T-helper 2 cell treated with Interferon-gamma antibody and Interleukin-4, amounts not matched to agents 5 μg/mL and 100 μg/mL, for 36 hours (primary cell): Measurements from ENCODE around the gene TENT4B.
A peak's percentile ranks its signal among the peaks of the same experiment; 100 is the strongest.

Experiments
- DNase-seq: peaks from one replicate; pipeline ENCODE4 v3.0.0; 2021; ENCODE audit warnings: low spot score
- H3K27ac Mint-ChIP-seq: one replicate; pipeline ENCODE4 v1.8.0; 2021; ENCODE audit warnings: mild to moderate bottlenecking, mixed read lengths
- H3K27me3 Mint-ChIP-seq: one replicate; pipeline ENCODE4 v1.8.0; 2021; ENCODE audit warnings: low read depth, mixed read lengths
- H3K36me3 Mint-ChIP-seq: one replicate; pipeline ENCODE4 v1.8.0; 2021; ENCODE audit warnings: low read depth, mixed read lengths
- H3K4me1 Mint-ChIP-seq: one replicate; pipeline ENCODE4 v1.8.0; 2021; ENCODE audit warnings: low read depth, mixed read lengths
- H3K4me3 Mint-ChIP-seq: one replicate; pipeline ENCODE4 v1.8.0; 2022; ENCODE audit warnings: mild to moderate bottlenecking, moderate library complexity, mixed read lengths
- H3K9me3 Mint-ChIP-seq: one replicate; pipeline ENCODE4 v1.8.0; 2021; ENCODE audit warnings: mixed read lengths

Gene TENT4B

DNA sequence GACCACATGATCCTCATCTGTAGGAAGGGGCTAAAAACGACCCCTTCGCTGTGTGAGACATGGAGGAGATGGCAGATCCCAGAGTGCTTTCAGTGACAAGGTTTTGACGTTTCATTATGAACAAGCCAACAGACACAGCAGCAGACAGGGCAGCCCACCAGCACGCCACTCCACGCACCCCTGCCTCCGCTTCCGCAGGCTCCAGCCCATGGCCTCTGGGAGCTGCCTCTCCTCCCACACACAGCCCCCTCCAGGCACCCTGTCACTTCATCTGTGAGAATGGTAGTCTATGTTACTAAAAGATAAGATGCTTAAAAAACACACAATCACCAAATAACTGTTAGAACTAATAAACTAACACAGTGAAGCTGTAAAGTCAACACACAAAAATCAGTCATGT lies 101.0 kb downstream of the TENT4B start:
- DNase-seq, result no peak
- no peaks in the 10 kb centered on the region for H3K36me3 Mint-ChIP-seq
- H3K27me3 Mint-ChIP-seq, result peaks cover 36% of the 10 kb centered on the region
- no peak overlapping the region for H3K27ac Mint-ChIP-seq
- H3K4me1 Mint-ChIP-seq, result peaks cover 2% of the 10 kb centered on the region
- no peak overlapping the region for H3K4me3 Mint-ChIP-seq
- no peaks in the 10 kb centered on the region for H3K9me3 Mint-ChIP-seq

DNA sequence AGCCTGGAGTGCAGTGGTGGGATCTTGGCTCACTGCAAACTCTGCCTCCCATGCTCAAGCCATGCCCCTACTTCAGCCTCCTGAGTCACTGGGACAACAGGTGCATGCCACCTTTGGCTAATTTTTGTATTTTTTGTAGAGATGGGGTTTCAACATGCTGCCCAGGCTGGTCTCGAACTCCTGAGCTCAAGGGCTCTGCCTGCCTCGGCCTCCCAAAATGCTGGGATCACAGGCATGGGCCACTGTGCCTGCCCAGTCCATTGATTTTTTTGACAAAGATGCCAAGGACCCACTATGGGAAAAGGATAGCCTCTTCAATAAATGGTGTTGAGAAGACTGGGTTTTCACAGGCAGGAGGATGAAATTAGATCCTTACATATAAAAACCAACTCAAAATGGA lies 102.4 kb downstream of the TENT4B start:
- H3K4me3 Mint-ChIP-seq, result no peak overlapping the region

DNA sequence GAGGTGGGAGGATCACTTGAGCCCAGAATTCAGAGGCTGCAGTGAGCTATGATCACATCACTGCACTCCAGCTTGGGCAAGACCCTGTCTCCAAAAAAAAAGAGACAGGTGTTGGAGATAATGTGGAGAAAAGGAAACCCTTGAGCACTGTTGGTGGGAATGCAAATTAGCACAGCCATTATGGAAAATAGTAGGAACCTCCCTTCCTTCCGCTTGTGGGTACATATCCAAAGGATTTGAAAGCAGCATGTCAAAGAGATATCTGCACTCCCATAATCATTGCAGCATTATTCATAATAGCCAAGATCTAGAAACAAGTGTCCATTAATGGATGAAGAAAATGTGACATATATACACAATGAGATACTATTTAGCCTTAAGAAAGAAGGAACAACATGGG lies 103.5 kb downstream of the TENT4B start:
- no peak overlapping the region for H3K4me3 Mint-ChIP-seq
- no peaks in the 10 kb centered on the region for H3K36me3 Mint-ChIP-seq
- no peak overlapping the region for H3K27ac Mint-ChIP-seq
- DNase-seq, result no peak
- peaks cover 6% of the 10 kb centered on the region for H3K4me1 Mint-ChIP-seq
- H3K27me3 Mint-ChIP-seq, result peaks cover 50% of the 10 kb centered on the region
- H3K9me3 Mint-ChIP-seq, result no peaks in the 10 kb centered on the region

More for the DNA sequence above, 102.4 kb downstream of the TENT4B start:
- Mint-ChIP-seq H3K36me3 (no peaks in the 10 kb centered on the region), H3K27ac (no peak overlapping the region), H3K27me3 (peaks cover 49% of the 10 kb centered on the region), H3K4me1 (peaks cover 9% of the 10 kb centered on the region), H3K9me3 (no peaks in the 10 kb centered on the region)
- no peak for DNase-seq

DNA sequence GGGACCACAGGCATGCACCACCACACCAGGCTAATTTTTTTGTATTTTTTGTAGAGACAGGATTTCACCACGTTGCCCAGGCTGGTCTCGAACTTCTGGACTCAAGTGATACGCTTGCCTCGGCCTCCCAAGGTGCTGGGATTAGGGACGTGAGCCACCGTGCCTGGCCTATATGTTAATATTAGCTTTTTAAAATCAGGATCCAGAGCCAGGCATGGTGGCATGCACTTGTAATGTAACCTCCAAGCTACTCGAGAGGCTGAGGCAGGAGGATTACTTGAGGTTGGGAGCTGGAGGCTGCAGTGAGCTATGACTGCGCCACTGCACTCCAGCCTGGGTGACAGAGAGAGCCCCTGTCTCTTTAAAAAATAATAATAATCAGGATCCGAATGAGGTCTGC lies 104.8 kb downstream of the TENT4B start:
- H3K9me3 Mint-ChIP-seq, result no peaks in the 10 kb centered on the region
- no peak overlapping the region for H3K27ac Mint-ChIP-seq
- DNase-seq, result no peak
- H3K4me1 Mint-ChIP-seq, result peaks cover 12% of the 10 kb centered on the region
- peaks cover 50% of the 10 kb centered on the region for H3K27me3 Mint-ChIP-seq
- H3K36me3 Mint-ChIP-seq, result no peaks in the 10 kb centered on the region
- no peak overlapping the region for H3K4me3 Mint-ChIP-seq

DNA sequence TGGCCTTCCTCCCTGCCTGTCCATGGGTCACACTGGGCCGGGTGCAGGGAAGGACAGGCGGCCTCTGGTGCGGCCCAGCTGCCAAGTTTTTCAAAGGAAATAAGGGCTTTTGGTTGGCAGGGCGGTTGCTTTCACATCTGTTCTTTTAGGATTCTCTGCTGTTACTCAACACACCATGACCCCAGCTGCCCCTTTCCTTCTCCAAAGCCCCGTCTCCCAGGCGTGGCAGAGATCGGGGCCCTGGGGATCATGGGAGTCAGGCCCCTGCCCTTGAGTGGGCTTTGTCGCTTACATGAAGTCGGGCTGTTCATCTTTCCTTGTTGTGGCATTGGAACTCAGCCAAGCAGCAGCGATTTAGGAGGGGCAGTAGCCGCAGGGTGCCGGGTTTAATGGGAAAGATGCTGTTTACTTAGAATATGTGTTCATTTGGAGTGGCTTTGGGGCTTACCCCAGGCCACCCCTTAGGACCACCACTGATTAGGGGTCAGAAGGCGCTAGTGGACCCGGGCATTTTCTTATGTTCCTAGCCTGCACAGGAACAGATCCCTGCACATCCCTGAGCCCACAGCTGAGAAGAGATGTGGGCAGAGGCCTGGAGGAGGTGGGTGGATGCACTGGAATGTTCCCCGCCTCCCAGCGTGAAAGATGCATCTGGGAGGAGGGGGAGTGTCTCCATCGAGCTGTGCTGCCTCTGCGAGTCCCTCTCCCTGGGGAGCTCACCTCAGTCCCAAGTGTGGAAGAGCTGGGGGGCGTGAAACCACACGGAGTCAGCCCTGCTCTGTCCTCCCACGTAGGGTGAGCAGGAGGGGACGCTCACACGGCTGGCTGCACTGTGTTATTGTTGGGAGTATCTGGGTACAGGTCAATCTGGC lies 106.5 kb downstream of the TENT4B start:
- H3K27me3 Mint-ChIP-seq, result peaks cover 41% of the 10 kb centered on the region
- peaks cover 2% of the 10 kb centered on the region for H3K9me3 Mint-ChIP-seq
- no peak overlapping the region for H3K4me3 Mint-ChIP-seq
- DNase-seq, result no peak
- H3K36me3 Mint-ChIP-seq, result peaks cover 1% of the 10 kb centered on the region
- H3K27ac Mint-ChIP-seq, result no peak overlapping the region
- peaks cover 26% of the 10 kb centered on the region for H3K4me1 Mint-ChIP-seq

DNA sequence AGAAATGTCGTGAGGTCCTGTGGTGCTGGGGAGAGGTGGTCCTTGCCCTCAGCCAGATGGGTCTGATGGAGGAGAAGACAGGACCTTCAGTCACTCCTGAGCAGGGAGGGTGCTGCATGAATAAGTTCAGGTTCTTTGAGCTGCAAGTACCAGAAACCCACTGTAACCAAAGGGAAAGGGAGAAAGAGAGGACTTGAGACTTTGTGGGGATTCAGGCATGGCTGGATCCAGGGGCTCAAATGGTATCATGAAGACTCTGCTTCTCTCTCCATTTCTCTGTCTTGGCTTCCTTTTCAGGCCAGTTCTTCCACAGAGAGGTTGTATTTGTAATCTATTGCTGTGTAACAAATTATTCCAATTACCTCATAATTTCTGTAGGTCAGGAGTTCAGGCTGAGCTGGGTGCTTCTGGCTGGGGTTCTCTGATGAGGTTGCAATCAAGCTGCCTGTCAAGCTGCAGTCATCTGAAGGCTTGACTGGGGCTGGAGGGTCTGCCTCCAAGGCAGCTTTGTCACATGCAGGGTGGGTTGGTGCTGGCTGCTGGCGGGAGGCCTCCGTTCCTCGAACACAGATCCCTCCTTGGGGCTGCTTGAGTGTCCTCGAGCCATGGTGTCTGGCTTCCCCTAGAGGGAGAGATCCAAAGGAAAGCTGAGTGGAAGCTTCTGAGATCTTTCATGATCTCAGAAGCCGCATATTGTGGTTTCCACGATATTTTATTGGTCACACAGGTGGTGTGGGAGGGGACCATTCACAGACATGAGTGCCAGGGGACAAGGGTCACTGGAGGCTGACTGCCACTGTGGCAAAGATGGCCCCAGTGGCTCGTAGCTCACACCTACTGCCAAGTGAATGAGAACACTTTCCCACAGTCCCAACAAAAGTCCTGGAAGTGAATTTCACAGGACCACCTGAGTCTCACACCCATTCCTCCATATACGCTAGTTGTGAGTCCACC lies 107.4 kb downstream of the TENT4B start:
- H3K27ac Mint-ChIP-seq, result no peak overlapping the region
- peaks cover 38% of the 10 kb centered on the region for H3K27me3 Mint-ChIP-seq
- peaks cover 2% of the 10 kb centered on the region for H3K36me3 Mint-ChIP-seq
- peaks cover 2% of the 10 kb centered on the region for H3K9me3 Mint-ChIP-seq
- H3K4me3 Mint-ChIP-seq, result no peak overlapping the region
- peaks cover 31% of the 10 kb centered on the region for H3K4me1 Mint-ChIP-seq
- no peak for DNase-seq

DNA sequence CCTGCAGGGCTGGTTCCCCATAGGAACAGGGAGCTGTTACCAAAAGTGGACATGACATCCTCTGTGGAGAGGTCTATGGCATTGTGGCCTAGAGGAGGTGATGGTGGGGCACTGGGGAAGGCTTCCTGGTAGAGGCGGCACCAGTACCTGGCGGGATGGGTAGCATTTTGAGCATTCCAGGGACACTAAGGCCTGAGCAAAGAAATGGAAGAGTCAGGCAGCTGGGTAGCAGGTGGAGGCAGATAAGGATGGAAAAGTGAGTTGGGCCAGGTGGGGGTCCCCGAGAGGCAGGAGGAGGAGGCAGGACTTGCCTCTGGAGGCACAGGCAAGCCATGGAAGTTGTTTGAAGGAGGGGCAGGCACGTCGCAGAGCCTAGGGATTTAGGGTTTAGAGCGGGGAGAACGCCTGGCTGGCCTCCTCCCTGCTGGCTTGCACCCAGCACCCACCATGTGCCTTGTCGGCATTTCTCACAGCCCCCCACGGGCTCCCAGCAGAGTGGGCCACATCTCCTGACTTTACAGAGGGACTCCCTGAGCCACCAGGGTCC lies 108.1 kb downstream of the TENT4B start:
- Mint-ChIP-seq H3K4me3 (no peak overlapping the region), H3K27ac (no peak overlapping the region)

DNA sequence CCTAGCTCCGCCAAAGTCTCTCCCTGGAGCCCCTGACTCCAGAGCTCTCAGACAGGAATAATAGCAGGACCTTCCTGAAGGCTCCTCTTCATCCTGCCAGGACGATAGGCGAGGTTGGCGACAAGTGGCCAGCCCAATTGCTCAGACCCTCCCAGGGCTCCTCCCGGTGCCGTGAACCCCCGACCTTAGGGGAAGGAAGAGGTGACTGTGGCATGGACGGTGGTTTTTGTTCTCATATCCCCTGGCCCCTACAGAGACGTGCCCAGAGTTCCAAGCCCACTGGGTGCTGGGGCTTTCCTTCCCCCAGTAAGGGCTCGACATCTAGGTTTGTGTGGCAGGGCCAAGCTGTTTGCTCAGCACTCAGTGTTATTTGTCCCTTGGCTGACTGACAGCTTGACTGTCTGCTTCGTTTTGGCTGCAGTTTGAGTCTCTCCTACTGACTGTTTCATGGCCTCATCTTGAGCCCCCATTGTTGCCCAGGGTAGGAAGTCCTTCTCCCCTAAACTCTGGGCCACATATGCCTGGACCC lies 108.7 kb downstream of the TENT4B start:
- H3K27ac Mint-ChIP-seq, result no peak overlapping the region
- no peak overlapping the region for H3K4me3 Mint-ChIP-seq
- DNase-seq, result no peak
- H3K4me1 Mint-ChIP-seq, result peaks cover 36% of the 10 kb centered on the region
- peaks cover 3% of the 10 kb centered on the region for H3K36me3 Mint-ChIP-seq
- peaks cover 2% of the 10 kb centered on the region for H3K9me3 Mint-ChIP-seq
- H3K27me3 Mint-ChIP-seq, result peaks cover 27% of the 10 kb centered on the region

More for the DNA sequence above, 108.1 kb downstream of the TENT4B start:
- no peak for DNase-seq
- H3K9me3 Mint-ChIP-seq, result peaks cover 2% of the 10 kb centered on the region
- H3K4me1 Mint-ChIP-seq, result peaks cover 36% of the 10 kb centered on the region
- peaks cover 30% of the 10 kb centered on the region for H3K27me3 Mint-ChIP-seq
- H3K36me3 Mint-ChIP-seq, result peaks cover 2% of the 10 kb centered on the region

DNA sequence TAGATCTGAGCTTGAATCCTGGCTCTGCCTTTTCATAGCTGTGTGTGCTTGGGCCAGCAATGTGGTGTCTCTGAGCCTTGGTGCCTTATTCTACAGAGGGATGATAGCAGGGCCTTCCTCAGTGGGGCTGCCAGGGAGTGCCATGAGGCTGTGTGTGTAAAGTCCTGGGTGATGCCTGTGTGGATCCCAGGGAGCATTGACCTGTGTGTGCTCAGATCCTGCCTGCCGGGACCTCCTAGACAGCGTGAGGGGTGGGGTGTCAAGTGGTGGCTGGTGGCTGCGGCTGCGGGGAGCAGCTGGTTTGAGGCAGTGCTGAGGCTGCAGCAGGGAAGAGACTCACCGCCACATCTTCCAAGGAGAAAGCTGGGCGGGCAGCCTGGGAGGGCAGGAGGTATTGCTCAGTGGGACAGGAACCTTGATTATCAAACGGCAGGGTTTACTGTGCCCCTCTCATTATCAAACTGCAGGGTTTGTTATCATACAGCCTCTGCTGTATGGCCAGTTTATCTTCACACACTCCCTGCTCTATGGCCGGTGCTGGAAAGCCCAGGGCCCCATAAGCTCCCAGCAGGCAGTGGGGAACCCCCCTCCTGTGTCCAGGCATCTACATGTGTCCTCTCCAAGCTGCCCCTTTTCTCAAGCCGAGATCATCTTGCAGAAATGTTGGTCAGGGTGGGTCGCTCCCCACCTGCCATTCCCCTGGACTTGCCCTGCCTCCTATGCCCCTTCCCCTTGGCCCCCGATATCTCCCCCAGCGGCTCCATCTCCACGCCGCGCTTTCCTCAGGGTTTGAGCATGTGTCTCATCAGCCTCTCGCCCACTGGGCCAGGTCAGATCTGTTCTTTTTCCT lies 110.2 kb downstream of the TENT4B start:
- DNase-seq, result no peak
- Mint-ChIP-seq H3K36me3 (peaks cover 6% of the 10 kb centered on the region), H3K27me3 (peaks cover 18% of the 10 kb centered on the region), H3K9me3 (peaks cover 2% of the 10 kb centered on the region), H3K4me1 (peaks cover 43% of the 10 kb centered on the region), H3K27ac (no peak overlapping the region), H3K4me3 (no peak overlapping the region)

DNA sequence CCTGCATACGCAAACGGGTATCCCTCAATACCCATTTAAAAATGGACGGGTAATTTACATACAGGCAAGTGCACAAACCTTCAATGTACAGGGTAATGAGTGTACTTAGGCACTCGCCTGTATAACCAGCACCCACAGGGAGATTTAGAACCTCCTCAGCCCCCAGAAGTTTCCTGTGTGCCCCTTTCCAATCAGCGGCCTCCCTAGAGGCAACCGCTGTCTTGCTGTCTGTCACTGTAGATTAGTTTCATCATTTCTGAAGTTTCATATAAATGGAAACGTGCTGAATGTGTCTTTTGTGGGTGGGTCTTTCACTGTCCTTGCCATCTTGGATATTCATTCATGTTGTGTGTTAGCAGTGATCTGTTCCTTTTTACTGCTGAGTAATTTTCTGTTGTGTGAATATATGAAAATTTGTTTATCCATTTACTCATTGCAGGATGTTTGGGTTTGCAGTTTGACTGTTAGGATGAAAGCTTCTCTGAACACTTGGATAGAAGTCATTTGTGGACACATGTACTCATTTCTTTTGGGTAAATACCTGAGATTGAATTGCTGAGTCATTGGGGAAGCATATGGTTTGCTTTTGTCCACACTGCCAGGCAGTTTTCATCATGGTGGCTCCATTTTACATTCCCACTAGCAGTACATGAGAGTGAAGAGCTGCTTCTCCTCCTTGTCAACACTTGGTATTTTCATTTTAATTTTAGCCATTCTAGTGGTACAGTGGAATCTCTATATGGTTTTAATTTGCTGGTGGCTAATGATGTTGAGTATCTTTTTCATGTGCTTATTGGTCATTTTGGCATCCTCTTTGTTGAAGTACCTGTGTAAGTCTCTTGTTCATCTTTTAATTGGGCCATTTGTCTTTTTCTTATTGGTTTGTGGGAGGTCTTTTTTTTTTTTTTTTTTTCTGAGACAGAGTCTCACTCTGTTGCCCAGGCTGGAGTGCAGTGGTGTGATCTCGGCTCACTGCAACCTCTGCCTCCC lies 111.1 kb downstream of the TENT4B start:
- peaks cover 49% of the 10 kb centered on the region for H3K4me1 Mint-ChIP-seq
- peaks cover 2% of the 10 kb centered on the region for H3K9me3 Mint-ChIP-seq
- peaks cover 13% of the 10 kb centered on the region for H3K36me3 Mint-ChIP-seq
- DNase-seq, result no peak
- H3K27me3 Mint-ChIP-seq, result peaks cover 13% of the 10 kb centered on the region
- H3K27ac Mint-ChIP-seq, result peak overlapping the region; percentile 73
- H3K4me3 Mint-ChIP-seq, result peak overlapping the region; percentile 35

DNA sequence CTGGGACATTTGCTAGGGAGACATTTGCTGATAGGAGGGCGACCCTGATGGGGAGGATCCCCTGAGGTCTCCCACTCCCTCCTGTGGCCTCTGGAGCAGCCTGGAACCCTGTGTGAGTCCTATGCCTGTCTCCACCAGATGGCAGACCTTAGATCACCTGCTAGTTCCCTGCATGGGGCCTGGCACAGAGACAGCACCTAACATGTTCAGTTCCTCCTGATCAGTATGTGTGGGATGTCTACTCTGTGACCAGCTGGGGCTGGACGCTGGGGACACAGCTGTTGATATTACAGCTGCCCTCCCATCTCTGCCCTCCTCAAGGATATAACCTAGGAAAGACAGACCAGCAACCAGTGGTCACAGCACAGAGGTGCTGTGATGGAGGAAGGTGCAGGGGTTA lies 112.2 kb downstream of the TENT4B start:
- peaks cover 4% of the 10 kb centered on the region for H3K27me3 Mint-ChIP-seq
- H3K4me3 Mint-ChIP-seq, result peak overlapping the region; percentile 73
- peak overlapping the region; percentile 79 for H3K27ac Mint-ChIP-seq
- H3K36me3 Mint-ChIP-seq, result peaks cover 15% of the 10 kb centered on the region
- no peak for DNase-seq
- H3K4me1 Mint-ChIP-seq, result peaks cover 48% of the 10 kb centered on the region
- peaks cover 2% of the 10 kb centered on the region for H3K9me3 Mint-ChIP-seq

DNA sequence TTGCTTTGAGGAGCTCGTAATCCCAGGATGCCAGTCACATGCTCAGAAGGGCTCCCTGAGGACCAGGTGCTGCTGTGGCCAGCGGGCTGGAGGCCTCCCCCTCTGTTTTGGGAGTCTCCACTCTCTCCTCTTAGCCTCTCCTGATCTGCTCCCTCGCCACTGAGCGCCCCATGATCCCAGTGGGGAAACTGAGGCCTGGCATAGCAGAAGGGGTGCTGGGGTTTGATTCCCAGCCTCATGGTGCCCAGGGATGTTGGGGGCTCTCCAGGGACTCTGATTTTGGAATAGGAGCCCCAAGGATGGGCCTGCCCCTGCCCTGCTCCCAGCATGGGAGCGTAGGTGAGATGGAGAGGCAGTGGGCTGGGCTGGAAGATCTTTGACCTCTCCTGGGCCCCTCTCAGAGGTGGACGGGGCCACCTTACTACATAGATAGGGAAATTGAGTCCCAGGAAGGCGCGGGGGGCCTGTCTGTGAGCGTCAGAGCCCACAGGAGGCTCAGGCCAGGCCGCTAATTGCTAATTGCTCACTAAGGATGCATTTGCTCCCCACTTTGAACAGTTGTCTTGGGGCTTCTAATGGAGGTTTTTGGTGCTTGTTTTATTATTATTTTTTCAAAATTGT lies 112.7 kb downstream of the TENT4B start:
- H3K4me1 Mint-ChIP-seq, result peaks cover 49% of the 10 kb centered on the region
- H3K27me3 Mint-ChIP-seq, result no peaks in the 10 kb centered on the region
- H3K4me3 Mint-ChIP-seq, result peak overlapping the region; percentile 98
- peaks cover 15% of the 10 kb centered on the region for H3K36me3 Mint-ChIP-seq
- peaks cover 2% of the 10 kb centered on the region for H3K9me3 Mint-ChIP-seq
- DNase-seq, result no peak
- peak overlapping the region; percentile 93 for H3K27ac Mint-ChIP-seq
